GM12878 (cell line): ENCODE measurements around the gene ERN2. TPM values are rescaled to one million over a fixed set of nuclear protein-coding genes. Genes with fewer than 3 reads are reported as not detected.

Source experiments
- ATAC-seq: fragments of 200-7000 bp; cut with Tn5 transposase; 3 replicates; pipeline ENCODE4 v1.9.1; 2020; ENCODE audit warnings: mild to moderate bottlenecking, moderate library complexity
- BruUV-seq: library from RNA; stranded (reverse); fragments of 400-500 nt; replicated peaks from 2 replicates; lab custom pipeline; 2021; lab: Mats Ljungman, UMichigan
- CTCF ChIA-PET: fragments of 300-600 bp; sonication (Branson Sonifier 250); formaldehyde crosslinking; extraction: SDS; loops from one replicate; lab custom pipeline; 2021; ENCODE audit warnings: inconsistent platforms; lab: Yijun Ruan, JAX
- POLR2A ChIA-PET: fragments of 350-600 bp; formaldehyde crosslinking; extraction: SDS; loops from one replicate; lab custom pipeline; 2021; ENCODE audit warnings: inconsistent platforms; lab: Charles Lee
- RAD21 ChIA-PET: fragments of 300-600 bp; sonication (Branson Sonifier 250); formaldehyde crosslinking; loops from one replicate; lab custom pipeline; 2023; ENCODE audit warnings: antibody characterized with exemption; ENCODE audit not compliant: unreplicated experiment; lab: Charles Lee
- SMC1A ChIA-PET: fragments of 300-600 bp; sonication (Branson Sonifier 250); formaldehyde crosslinking; loops from one replicate; lab custom pipeline; 2023; ENCODE audit not compliant: unreplicated experiment, uncharacterized antibody; lab: Charles Lee
- DNase-seq: peaks from one replicate; pipeline ENCODE4 v3.0.0-alpha.2; 2011; ENCODE audit warnings: low read depth, low spot score
- FAIRE-seq: peaks from 3 replicates; lab custom pipeline; 2011; peaks lifted over from hg19 to GRCh38; lab: Jason Lieb, UNC
- H2AFZ ChIP-seq: 2 replicates; pipeline ENCODE4 v1.6.0; 2011; ENCODE audit warnings: low read depth, low read length, control low read depth; ENCODE audit not compliant: control insufficient read depth
- H3K27ac ChIP-seq: 2 replicates; pipeline ENCODE4 v1.5.1; 2011; ENCODE audit warnings: control low read depth; ENCODE audit not compliant: control insufficient read depth, insufficient read depth
- H3K27me3 ChIP-seq, 2 experiments: replicated peaks in 1 of 2; 2 replicates each; pipeline versions ENCODE4 v1.6.0 to v1.6.1; 2011; ENCODE audit warnings: low read length in 1 of 2; ENCODE audit not compliant: control insufficient read depth in 2 of 2, insufficient read depth in 2 of 2
- H3K36me3 ChIP-seq, 2 experiments: 2 replicates each; pipeline ENCODE4 v1.5.1; 2011; ENCODE audit warnings: low read length in 1 of 2; ENCODE audit not compliant: control insufficient read depth in 2 of 2, insufficient read depth in 2 of 2
- H3K4me1 ChIP-seq: 2 replicates; pipeline ENCODE4 v1.6.1; 2011; ENCODE audit warnings: mild to moderate bottlenecking, low read length, moderate library complexity, mixed read lengths; ENCODE audit not compliant: control insufficient read depth, insufficient read depth
- H3K4me2 ChIP-seq: 2 replicates; pipeline ENCODE4 v1.6.0; 2011; ENCODE audit warnings: control low read depth; ENCODE audit not compliant: control insufficient read depth, insufficient read depth
- H3K4me3 ChIP-seq: fragments of 200-600 bp; sonication (generic); 2 replicates; pipeline ENCODE4 v1.5.1; 2016
- H3K79me2 ChIP-seq: 2 replicates; pipeline ENCODE4 v1.6.0; 2011; ENCODE audit warnings: low read length; ENCODE audit not compliant: control insufficient read depth, insufficient read depth
- H3K9ac ChIP-seq: 2 replicates; pipeline ENCODE4 v1.8.0; 2011; ENCODE audit warnings: low read length, control low read depth, mixed read lengths; ENCODE audit not compliant: control insufficient read depth, insufficient read depth
- H3K9me3 ChIP-seq: replicated peaks from 3 replicates; pipeline ENCODE4 v1.5.1; 2011; ENCODE audit warnings: mild to moderate bottlenecking, low read length; ENCODE audit not compliant: control insufficient read depth, insufficient read depth
- H4K20me1 ChIP-seq: 2 replicates; pipeline ENCODE4 v1.6.0; 2011; ENCODE audit not compliant: control insufficient read depth, insufficient read depth
- POLR2A ChIP-seq: IDR thresholded peaks from 2 replicates; pipeline ENCODE4 v1.6.1; 2011; ENCODE audit warnings: low read depth, mild to moderate bottlenecking, low read length
- ZBTB4 ChIP-seq: fragments of 450-650 bp; formaldehyde crosslinking; IDR thresholded peaks from 2 replicates; pipeline ENCODE4 v1.4.0; 2022; ENCODE audit warnings: mild to moderate bottlenecking, moderate library complexity
- WGBS: methylation state at CpG from one replicate; pipeline ENCODE4 v1.1.6; 2016; ENCODE audit warnings: low lambda C conversion rate; ENCODE audit not compliant: insufficient replicate concordance, insufficient coverage; ENCODE audit errors: missing lambda C conversion rate; 5-methylcytosine and 5-hydroxymethylcytosine counted together
- in situ Hi-C: fragments of 300-500 bp; cut with MboI; formaldehyde crosslinking; loops from 9 replicates; pipeline ENCODE4 v1.14.3; 2018; ENCODE audit warnings: mixed read lengths
- intact Hi-C: fragments of 100-400 bp; cut with micrococcal nuclease; formaldehyde crosslinking; loops from one replicate; pipeline ENCODE4 v1.14.2; 2022; ENCODE audit not compliant: unreplicated experiment
- polyA plus RNA-seq, 11 experiments: library from polyadenylated mRNA; depleted of rRNA in 4 of 11; unstranded in 6 of 11; stranded (reverse) in 5 of 11; fragments of >200 nt; fragmentation: Nextera tagmentation in 4 of 11; fragmentation: Illumina TruSeq in 1 of 11; extraction: Ambion mirVana in 4 of 11; extraction: Trizol in 1 of 11; gene quantifications; 1 replicate in 1 of 11; 2 replicates in 10 of 11; pipeline versions ENCODE4 v1.2.1 to v1.2.3, GENCODE V29; 2011 to 2016; ENCODE audit warnings: inconsistent platforms in 2 of 11, missing spikeins in 2 of 11, low read depth in 1 of 11
- total RNA-seq, 4 experiments: library from RNA; depleted of rRNA in 3 of 4; stranded (reverse); fragments of >200 nt in 3 of 4; fragmentation: Illumina TruSeq in 1 of 4; extraction: Trizol in 1 of 4; gene quantifications; 2 replicates each; pipeline versions ENCODE4 v1.2.1 to v1.2.3, GENCODE V29; 2013 to 2021

ERN2 gene
- total and polyA plus RNA-seq, 10 of the 15 experiments (the other 5 are each of a cell fraction or from before 2014, with no cell fraction given), result 0.06 to 0.95 (median 0.36) TPM; not detected in 5

DNA sequence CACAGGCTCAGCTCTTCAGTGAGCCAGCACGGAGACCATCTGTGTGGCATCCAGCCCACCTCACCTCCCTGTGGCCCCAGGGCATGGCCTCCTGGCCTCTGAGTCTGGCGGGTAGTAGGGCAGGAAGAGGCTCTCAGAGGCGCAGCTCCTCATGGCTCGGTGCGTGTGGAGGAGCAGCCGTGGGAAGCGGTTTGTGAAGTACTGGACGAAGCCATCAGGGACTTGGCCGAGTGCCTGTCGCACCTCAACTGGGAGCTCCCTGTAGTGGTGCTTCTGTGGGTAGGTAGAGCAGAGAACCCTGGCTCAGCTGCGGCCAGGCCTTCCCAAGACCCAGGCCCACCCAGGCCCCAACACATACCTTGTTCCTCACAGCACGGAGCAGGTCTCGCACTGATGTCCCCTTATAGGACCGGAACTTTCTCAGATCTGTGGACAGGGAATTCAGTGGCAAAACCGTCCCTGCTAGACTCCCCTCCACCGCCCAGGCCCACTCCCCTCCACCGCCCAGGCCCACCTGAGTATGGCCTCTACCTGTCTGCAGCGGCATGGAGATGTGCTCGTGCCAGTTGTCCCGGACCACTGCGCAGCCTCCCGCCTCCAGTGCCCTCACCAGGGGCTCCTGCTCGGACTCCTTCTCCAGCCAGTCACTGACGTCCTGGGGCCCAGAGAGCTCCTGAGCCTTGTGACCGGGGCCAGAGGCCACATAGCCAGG lies 22.1 kb downstream of the ERN2 start:
- ChIA-PET POLR2A (no interaction called here), SMC1A (no interaction called here), RAD21 (no interaction called here), CTCF (no interaction called here)
- Histone ChIP-seq H3K4me1 (no peaks in the 10 kb centered on the region), H3K36me3 (peaks cover 19 to 29% of the 10 kb centered on the region in 2 experiments), H3K9me3 (no peaks in the 10 kb centered on the region), H4K20me1 (no peaks in the 10 kb centered on the region), H3K79me2 (no peaks in the 10 kb centered on the region), H2AFZ (no peak overlapping the region), H3K4me3 (no peak overlapping the region), H3K9ac (no peak overlapping the region), H3K4me2 (no peak overlapping the region), H3K27ac (no peak overlapping the region), H3K27me3 (no peaks in the 10 kb centered on the region)
- intact Hi-C loops, result no loop called here
- in situ Hi-C loops, result no loop called here
- no peak for ATAC-seq
- DNase-seq, result no peak
- TF ChIP-seq POLR2A (peak; percentile 44; the same call in 1 of the 2 replicates), ZBTB4 (CRISPR knock-in tag) (no peak)
- no peak for FAIRE-seq
- 94% methylated on average over 19 of the region's 25 CpGs for WGBS
- no TSS peak for BruUV-seq
